HCT116 (cell line): ENCODE results near the gene MEIG1.

Experiments
- ATF3 ChIP-seq: IDR thresholded peaks from 2 replicates; pipeline ENCODE4 v1.6.1; 2012
- CBX3 ChIP-seq: IDR thresholded peaks from 2 replicates; pipeline ENCODE4 v1.6.1; 2012; ENCODE audit warnings: low read depth
- CTCF ChIP-seq, 3 experiments: fragments of 200-600 bp in 1 of 3; sonication (generic) in 1 of 3; IDR thresholded peaks in 2 of 3; conservative IDR thresholded peaks in 1 of 3; 2 replicates each; pipeline ENCODE4 v1.5.1; 2012 to 2017; ENCODE audit warnings: low read depth in 2 of 3, low read length in 2 of 3, antibody characterized with exemption in 1 of 3, borderline replicate concordance in 1 of 3, control low read depth in 1 of 3, mild to moderate bottlenecking in 1 of 3, mixed read lengths in 1 of 3, mixed run types in 1 of 3, moderate library complexity in 1 of 3; ENCODE audit not compliant: insufficient read depth in 1 of 3
- EGR1 ChIP-seq: IDR thresholded peaks from 2 replicates; pipeline ENCODE4 v1.6.1; 2012; ENCODE audit warnings: low read depth
- ELF1 ChIP-seq: IDR thresholded peaks from 2 replicates; pipeline ENCODE4 v1.6.1; 2012; ENCODE audit warnings: low read depth, borderline replicate concordance
- EZH2 ChIP-seq: fragments of 200-600 bp; sonication (generic); IDR thresholded peaks from 2 replicates; pipeline ENCODE4 v1.6.1; 2017; ENCODE audit warnings: antibody characterized with exemption, mixed run types
- MAX ChIP-seq: IDR thresholded peaks from 2 replicates; pipeline ENCODE4 v1.6.1; 2012
- POLR2A ChIP-seq: IDR thresholded peaks from 2 replicates; pipeline ENCODE4 v1.7.0; 2011; ENCODE audit warnings: borderline replicate concordance; ENCODE audit not compliant: insufficient read depth, insufficient read length; ENCODE audit errors: extremely low read depth
- POLR2AphosphoS5 ChIP-seq: IDR thresholded peaks from 2 replicates; pipeline ENCODE4 v1.6.1; 2011; ENCODE audit warnings: mild to moderate bottlenecking, low read depth, low read length, moderate library complexity
- SIN3A ChIP-seq: IDR thresholded peaks from 2 replicates; pipeline ENCODE4 v1.6.1; 2012; ENCODE audit warnings: low read depth
- SRF ChIP-seq: IDR thresholded peaks from 2 replicates; pipeline ENCODE4 v1.6.1; 2012; ENCODE audit warnings: low read depth
- YY1 ChIP-seq: IDR thresholded peaks from 2 replicates; pipeline ENCODE4 v1.6.1; 2011; ENCODE audit warnings: low read length, low read depth, moderate library complexity, mild to moderate bottlenecking; ENCODE audit not compliant: insufficient replicate concordance; ENCODE audit errors: extremely low read depth

GRCh38 chr10:14926722-14927416 lies 32.3 kb upstream of the MEIG1 start:
- TF ChIP-seq EZH2 = no peak
- TF ChIP-seq POLR2AphosphoS5 = no peak
- no peak for TF ChIP-seq POLR2A
- no peak for TF ChIP-seq CTCF (IDR thresholded peaks at IDR 0.05 in 2 of 3, conservative IDR thresholded peaks at IDR 0.05 in 1 of 3; ENCODE audit: borderline replicate concordance in 1 of 3, insufficient read depth in 1 of 3, low read depth in 2 of 3, low read length in 2 of 3)
- no peak for TF ChIP-seq ELF1
- TF ChIP-seq YY1 = no peak
- no peak for TF ChIP-seq MAX
- TF ChIP-seq EGR1 = no peak
- no peak for TF ChIP-seq CBX3
- TF ChIP-seq ATF3 = no peak
- no peak for TF ChIP-seq SRF
- no peak for TF ChIP-seq SIN3A
